HUES6 (cell line): ENCODE results near the gene RECK.

Experiments used
- H3K27ac ChIP-seq: 2 replicates; pipeline ENCODE4 v1.7.0; 2013; ENCODE audit warnings: low read depth, mild to moderate bottlenecking, low read length, inconsistent platforms
- H3K27me3 ChIP-seq: 2 replicates; pipeline ENCODE4 v1.6.1; 2013; ENCODE audit warnings: low read length; ENCODE audit not compliant: control insufficient read depth, insufficient read depth
- H3K36me3 ChIP-seq: 2 replicates; pipeline ENCODE4 v1.6.1; 2013; ENCODE audit warnings: low read length; ENCODE audit not compliant: control insufficient read depth, insufficient read depth
- H3K4me1 ChIP-seq: 2 replicates; pipeline ENCODE4 v1.6.1; 2013; ENCODE audit warnings: low read length; ENCODE audit not compliant: control insufficient read depth, insufficient read depth
- H3K4me3 ChIP-seq: 2 replicates; pipeline ENCODE4 v1.5.1; 2013; ENCODE audit warnings: low read depth, low read length
- H3K9ac ChIP-seq: one replicate; pipeline ENCODE4 v1.6.1; 2013; ENCODE audit warnings: mild to moderate bottlenecking, low read length
- H3K9me3 ChIP-seq: 2 replicates; pipeline ENCODE4 v1.6.1; 2013; ENCODE audit warnings: low read depth, low read length; ENCODE audit not compliant: control insufficient read depth, insufficient read depth

The RECK gene

GRCh38 chr9:36091026-36091953 lies 54.6 kb downstream of the RECK start:
- H3K4me3 ChIP-seq, result no peak overlapping the region
- no peaks in the 10 kb centered on the region for H3K27me3 ChIP-seq
- H3K27ac ChIP-seq, result no peak overlapping the region
- no peaks in the 10 kb centered on the region for H3K9me3 ChIP-seq
- H3K9ac ChIP-seq, result no peak overlapping the region
- H3K4me1 ChIP-seq, result peaks cover 22% of the 10 kb centered on the region
- peaks cover 6% of the 10 kb centered on the region; the same call in 1 of the 2 replicates for H3K36me3 ChIP-seq

GRCh38 chr9:36092014-36092413 lies 55.3 kb downstream of the RECK start:
- Histone ChIP-seq H3K27ac (no peak overlapping the region), H3K27me3 (no peaks in the 10 kb centered on the region), H3K4me3 (no peak overlapping the region), H3K9ac (no peak overlapping the region), H3K4me1 (peaks cover 22% of the 10 kb centered on the region), H3K9me3 (no peaks in the 10 kb centered on the region), H3K36me3 (no peaks in the 10 kb centered on the region)

GRCh38 chr9:36092509-36093215 lies 55.9 kb downstream of the RECK start:
- peak overlapping the region; percentile 24; the same call in 1 of the 2 replicates for H3K27ac ChIP-seq
- peak overlapping the region; percentile 23 for H3K9ac ChIP-seq
- no peaks in the 10 kb centered on the region for H3K36me3 ChIP-seq
- no peak overlapping the region for H3K4me3 ChIP-seq
- H3K27me3 ChIP-seq, result no peaks in the 10 kb centered on the region
- no peaks in the 10 kb centered on the region for H3K9me3 ChIP-seq
- H3K4me1 ChIP-seq, result peaks cover 22% of the 10 kb centered on the region

GRCh38 chr9:36093384-36093783 lies 56.7 kb downstream of the RECK start:
- peak overlapping the region; percentile 24; the same call in 1 of the 2 replicates for H3K27ac ChIP-seq
- no peaks in the 10 kb centered on the region for H3K36me3 ChIP-seq
- H3K27me3 ChIP-seq, result no peaks in the 10 kb centered on the region
- H3K4me3 ChIP-seq, result peak overlapping the region; percentile 26; the same call in 1 of the 2 replicates
- no peak overlapping the region for H3K9ac ChIP-seq
- H3K4me1 ChIP-seq, result peaks cover 22% of the 10 kb centered on the region
- no peaks in the 10 kb centered on the region for H3K9me3 ChIP-seq

GRCh38 chr9:36099718-36100117 lies 63.0 kb downstream of the RECK start:
- no peak overlapping the region for H3K9ac ChIP-seq
- H3K27me3 ChIP-seq, result no peaks in the 10 kb centered on the region
- H3K4me1 ChIP-seq, result peaks cover 19% of the 10 kb centered on the region
- H3K36me3 ChIP-seq, result no peaks in the 10 kb centered on the region
- no peak overlapping the region for H3K4me3 ChIP-seq
- no peak overlapping the region for H3K27ac ChIP-seq
- H3K9me3 ChIP-seq, result no peaks in the 10 kb centered on the region

GRCh38 chr9:36100532-36100931 lies 63.8 kb downstream of the RECK start:
- Histone ChIP-seq H3K4me1 (peaks cover 19% of the 10 kb centered on the region), H3K27me3 (no peaks in the 10 kb centered on the region), H3K9ac (no peak overlapping the region), H3K9me3 (no peaks in the 10 kb centered on the region), H3K27ac (no peak overlapping the region), H3K4me3 (no peak overlapping the region), H3K36me3 (no peaks in the 10 kb centered on the region)

- Histone ChIP-seq H3K4me3 (no peak overlapping the region), H3K27ac (no peak overlapping the region), H3K9me3 (no peaks in the 10 kb centered on the region), H3K4me1 (peaks cover 19% of the 10 kb centered on the region), H3K9ac (no peak overlapping the region), H3K36me3 (no peaks in the 10 kb centered on the region), H3K27me3 (no peaks in the 10 kb centered on the region)
Measured at GRCh38 chr9:36101916-36102741, 65.4 kb downstream of the RECK start.

GRCh38 chr9:36102742-36103495 lies 66.2 kb downstream of the RECK start:
- H3K27ac ChIP-seq, result peak overlapping the region; percentile 36; the same call in 1 of the 2 replicates

GRCh38 chr9:36109071-36109470 lies 72.4 kb downstream of the RECK start:
- Histone ChIP-seq H3K9ac (no peak overlapping the region), H3K27me3 (no peaks in the 10 kb centered on the region), H3K27ac (no peak overlapping the region), H3K9me3 (no peaks in the 10 kb centered on the region), H3K4me3 (no peak overlapping the region), H3K4me1 (no peaks in the 10 kb centered on the region), H3K36me3 (peaks cover 3% of the 10 kb centered on the region; the same call in 1 of the 2 replicates)

More at GRCh38 chr9:36102742-36103495, 66.2 kb downstream of the RECK start:
- no peaks in the 10 kb centered on the region for H3K27me3 ChIP-seq
- H3K9me3 ChIP-seq, result no peaks in the 10 kb centered on the region
- H3K4me1 ChIP-seq, result peaks cover 19% of the 10 kb centered on the region
- no peak overlapping the region for H3K9ac ChIP-seq
- no peak overlapping the region for H3K4me3 ChIP-seq
- no peaks in the 10 kb centered on the region for H3K36me3 ChIP-seq

GRCh38 chr9:36110434-36110833 lies 73.7 kb downstream of the RECK start:
- peaks cover 3% of the 10 kb centered on the region; the same call in 1 of the 2 replicates for H3K36me3 ChIP-seq
- H3K9ac ChIP-seq, result no peak overlapping the region
- H3K27me3 ChIP-seq, result no peaks in the 10 kb centered on the region
- H3K27ac ChIP-seq, result no peak overlapping the region
- no peaks in the 10 kb centered on the region for H3K4me1 ChIP-seq
- H3K4me3 ChIP-seq, result no peak overlapping the region
- no peaks in the 10 kb centered on the region for H3K9me3 ChIP-seq
